K562 (cell line): ENCODE results near the gene PODXL2. TPM values are rescaled to one million over a fixed set of nuclear protein-coding genes. Genes with fewer than 3 reads are reported as not detected.
A peak's percentile ranks its signal among the peaks of the same experiment; 100 is the strongest.

Source experiments
- CBX8 ChIP-seq: fragments of 200-600 bp; sonication (generic); IDR thresholded peaks from 2 replicates; pipeline ENCODE4 v1.6.1; 2012; ENCODE audit warnings: borderline replicate concordance, mixed run types, low read depth, mild to moderate bottlenecking, moderate library complexity, mixed read lengths, low read length, control low read depth, inconsistent platforms; ENCODE audit not compliant: poor library complexity, severe bottlenecking; ENCODE audit errors: extremely low read depth
- ERF ChIP-seq: fragments of 450-650 bp; formaldehyde crosslinking; IDR thresholded peaks from 2 replicates; pipeline ENCODE4 v1.4.0; 2020; ENCODE audit warnings: mild to moderate bottlenecking, mixed read lengths
- HNRNPH1 ChIP-seq: fragments of 200-400 bp; formaldehyde crosslinking; optimal IDR thresholded peaks from 2 replicates; pipeline ENCODE3; 2017; ENCODE audit warnings: low read depth, mild to moderate bottlenecking, low read length, moderate library complexity
- JUND ChIP-seq, 2 experiments: IDR thresholded peaks; 2 replicates in 1 of 2; 3 replicates in 1 of 2; pipeline ENCODE4 v1.6.1; 2011; ENCODE audit warnings: borderline replicate concordance in 2 of 2, low read depth in 2 of 2, low read length in 2 of 2, improper control_type of control experiment in 1 of 2, missing biosample characterization in 1 of 2, missing genetic modification characterization in 1 of 2, missing genetic modification reagents in 1 of 2
- RBM34 ChIP-seq: fragments of 200-400 bp; formaldehyde crosslinking; IDR thresholded peaks from 2 replicates; pipeline ENCODE4 v1.6.1; 2018; ENCODE audit warnings: low read length, borderline replicate concordance; ENCODE audit not compliant: insufficient read depth
- SNRNP70 ChIP-seq: fragments of 200-400 bp; formaldehyde crosslinking; optimal IDR thresholded peaks from 2 replicates; pipeline ENCODE3; 2017; ENCODE audit warnings: low read depth, low read length
- TAF9B ChIP-seq: fragments of 450-650 bp; IDR thresholded peaks from 2 replicates; pipeline ENCODE4 v1.6.1; 2018; ENCODE audit warnings: mild to moderate bottlenecking; ENCODE audit not compliant: partially characterized antibody
- TAL1 ChIP-seq: fragments of 450-650 bp; IDR thresholded peaks from 2 replicates; pipeline ENCODE4 v1.6.1; 2016; ENCODE audit warnings: mild to moderate bottlenecking
- THRAP3 ChIP-seq: fragments of 450-650 bp; IDR thresholded peaks from 2 replicates; pipeline ENCODE4 v1.6.1; 2016; ENCODE audit warnings: mild to moderate bottlenecking, inconsistent platforms, borderline replicate concordance
- ZFP30 ChIP-seq: fragments of 250-450 bp; sonication (Bioruptor Pico); IDR thresholded peaks from 2 replicates; pipeline ENCODE4 v1.8.0; 2022; ENCODE audit warnings: moderate library complexity, mild to moderate bottlenecking, inconsistent platforms, borderline replicate concordance
- ZNF134 ChIP-seq: fragments of 250-450 bp; sonication (Bioruptor Pico); conservative IDR thresholded peaks from 2 replicates; pipeline ENCODE4 v1.4.0; 2020
- ZNF76 ChIP-seq: fragments of 250-450 bp; sonication (Bioruptor Pico); IDR thresholded peaks from 2 replicates; pipeline ENCODE4 v1.4.0; 2020; ENCODE audit warnings: mild to moderate bottlenecking, moderate library complexity, borderline replicate concordance
- polyA plus RNA-seq, 8 experiments: library from polyadenylated mRNA; depleted of rRNA in 4 of 8; stranded (reverse) in 5 of 8; unstranded in 3 of 8; fragments of >200 nt; fragmentation: Nextera tagmentation in 2 of 8; fragmentation: Illumina TruSeq in 1 of 8; extraction: Ambion mirVana in 2 of 8; extraction: Trizol in 1 of 8; gene quantifications; 2 replicates each; pipeline versions ENCODE4 v1.2.1 to v1.2.3, GENCODE V29; 2011 to 2014; ENCODE audit warnings: inconsistent platforms in 1 of 8, missing spikeins in 1 of 8
- total RNA-seq, 7 experiments: library from RNA; depleted of rRNA in 6 of 7; stranded (reverse); fragments of >200 nt in 6 of 7; fragmentation: Illumina TruSeq in 2 of 7; extraction: Trizol in 2 of 7; gene quantifications; 2 replicates each; pipeline versions ENCODE4 v1.2.1 to v1.2.3, GENCODE V29; 2011 to 2021; ENCODE audit warnings: low replicate concordance in 1 of 7
- TF ChIP-seq, protein P1 (sequence below): fragments of 450-650 bp; IDR thresholded peaks from 2 replicates; pipeline ENCODE4 v1.6.1; 2016; ENCODE audit warnings: mild to moderate bottlenecking, moderate library complexity

Gene PODXL2
- total and polyA plus RNA-seq, 9 of the 15 experiments (the other 6 are each of a cell fraction or from before 2014, with no cell fraction given), result 0.03 to 52.5 (median 21.9) TPM

GRCh38 chr3:127706785-127707351 is 77.9 kb downstream of the PODXL2 start (continued):
- TF ChIP-seq, protein P1, sequence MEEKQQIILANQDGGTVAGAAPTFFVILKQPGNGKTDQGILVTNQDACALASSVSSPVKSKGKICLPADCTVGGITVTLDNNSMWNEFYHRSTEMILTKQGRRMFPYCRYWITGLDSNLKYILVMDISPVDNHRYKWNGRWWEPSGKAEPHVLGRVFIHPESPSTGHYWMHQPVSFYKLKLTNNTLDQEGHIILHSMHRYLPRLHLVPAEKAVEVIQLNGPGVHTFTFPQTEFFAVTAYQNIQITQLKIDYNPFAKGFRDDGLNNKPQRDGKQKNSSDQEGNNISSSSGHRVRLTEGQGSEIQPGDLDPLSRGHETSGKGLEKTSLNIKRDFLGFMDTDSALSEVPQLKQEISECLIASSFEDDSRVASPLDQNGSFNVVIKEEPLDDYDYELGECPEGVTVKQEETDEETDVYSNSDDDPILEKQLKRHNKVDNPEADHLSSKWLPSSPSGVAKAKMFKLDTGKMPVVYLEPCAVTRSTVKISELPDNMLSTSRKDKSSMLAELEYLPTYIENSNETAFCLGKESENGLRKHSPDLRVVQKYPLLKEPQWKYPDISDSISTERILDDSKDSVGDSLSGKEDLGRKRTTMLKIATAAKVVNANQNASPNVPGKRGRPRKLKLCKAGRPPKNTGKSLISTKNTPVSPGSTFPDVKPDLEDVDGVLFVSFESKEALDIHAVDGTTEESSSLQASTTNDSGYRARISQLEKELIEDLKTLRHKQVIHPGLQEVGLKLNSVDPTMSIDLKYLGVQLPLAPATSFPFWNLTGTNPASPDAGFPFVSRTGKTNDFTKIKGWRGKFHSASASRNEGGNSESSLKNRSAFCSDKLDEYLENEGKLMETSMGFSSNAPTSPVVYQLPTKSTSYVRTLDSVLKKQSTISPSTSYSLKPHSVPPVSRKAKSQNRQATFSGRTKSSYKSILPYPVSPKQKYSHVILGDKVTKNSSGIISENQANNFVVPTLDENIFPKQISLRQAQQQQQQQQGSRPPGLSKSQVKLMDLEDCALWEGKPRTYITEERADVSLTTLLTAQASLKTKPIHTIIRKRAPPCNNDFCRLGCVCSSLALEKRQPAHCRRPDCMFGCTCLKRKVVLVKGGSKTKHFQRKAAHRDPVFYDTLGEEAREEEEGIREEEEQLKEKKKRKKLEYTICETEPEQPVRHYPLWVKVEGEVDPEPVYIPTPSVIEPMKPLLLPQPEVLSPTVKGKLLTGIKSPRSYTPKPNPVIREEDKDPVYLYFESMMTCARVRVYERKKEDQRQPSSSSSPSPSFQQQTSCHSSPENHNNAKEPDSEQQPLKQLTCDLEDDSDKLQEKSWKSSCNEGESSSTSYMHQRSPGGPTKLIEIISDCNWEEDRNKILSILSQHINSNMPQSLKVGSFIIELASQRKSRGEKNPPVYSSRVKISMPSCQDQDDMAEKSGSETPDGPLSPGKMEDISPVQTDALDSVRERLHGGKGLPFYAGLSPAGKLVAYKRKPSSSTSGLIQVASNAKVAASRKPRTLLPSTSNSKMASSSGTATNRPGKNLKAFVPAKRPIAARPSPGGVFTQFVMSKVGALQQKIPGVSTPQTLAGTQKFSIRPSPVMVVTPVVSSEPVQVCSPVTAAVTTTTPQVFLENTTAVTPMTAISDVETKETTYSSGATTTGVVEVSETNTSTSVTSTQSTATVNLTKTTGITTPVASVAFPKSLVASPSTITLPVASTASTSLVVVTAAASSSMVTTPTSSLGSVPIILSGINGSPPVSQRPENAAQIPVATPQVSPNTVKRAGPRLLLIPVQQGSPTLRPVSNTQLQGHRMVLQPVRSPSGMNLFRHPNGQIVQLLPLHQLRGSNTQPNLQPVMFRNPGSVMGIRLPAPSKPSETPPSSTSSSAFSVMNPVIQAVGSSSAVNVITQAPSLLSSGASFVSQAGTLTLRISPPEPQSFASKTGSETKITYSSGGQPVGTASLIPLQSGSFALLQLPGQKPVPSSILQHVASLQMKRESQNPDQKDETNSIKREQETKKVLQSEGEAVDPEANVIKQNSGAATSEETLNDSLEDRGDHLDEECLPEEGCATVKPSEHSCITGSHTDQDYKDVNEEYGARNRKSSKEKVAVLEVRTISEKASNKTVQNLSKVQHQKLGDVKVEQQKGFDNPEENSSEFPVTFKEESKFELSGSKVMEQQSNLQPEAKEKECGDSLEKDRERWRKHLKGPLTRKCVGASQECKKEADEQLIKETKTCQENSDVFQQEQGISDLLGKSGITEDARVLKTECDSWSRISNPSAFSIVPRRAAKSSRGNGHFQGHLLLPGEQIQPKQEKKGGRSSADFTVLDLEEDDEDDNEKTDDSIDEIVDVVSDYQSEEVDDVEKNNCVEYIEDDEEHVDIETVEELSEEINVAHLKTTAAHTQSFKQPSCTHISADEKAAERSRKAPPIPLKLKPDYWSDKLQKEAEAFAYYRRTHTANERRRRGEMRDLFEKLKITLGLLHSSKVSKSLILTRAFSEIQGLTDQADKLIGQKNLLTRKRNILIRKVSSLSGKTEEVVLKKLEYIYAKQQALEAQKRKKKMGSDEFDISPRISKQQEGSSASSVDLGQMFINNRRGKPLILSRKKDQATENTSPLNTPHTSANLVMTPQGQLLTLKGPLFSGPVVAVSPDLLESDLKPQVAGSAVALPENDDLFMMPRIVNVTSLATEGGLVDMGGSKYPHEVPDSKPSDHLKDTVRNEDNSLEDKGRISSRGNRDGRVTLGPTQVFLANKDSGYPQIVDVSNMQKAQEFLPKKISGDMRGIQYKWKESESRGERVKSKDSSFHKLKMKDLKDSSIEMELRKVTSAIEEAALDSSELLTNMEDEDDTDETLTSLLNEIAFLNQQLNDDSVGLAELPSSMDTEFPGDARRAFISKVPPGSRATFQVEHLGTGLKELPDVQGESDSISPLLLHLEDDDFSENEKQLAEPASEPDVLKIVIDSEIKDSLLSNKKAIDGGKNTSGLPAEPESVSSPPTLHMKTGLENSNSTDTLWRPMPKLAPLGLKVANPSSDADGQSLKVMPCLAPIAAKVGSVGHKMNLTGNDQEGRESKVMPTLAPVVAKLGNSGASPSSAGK, result no peak
- TF ChIP-seq ZFP30 (CRISPR knock-in tag), result no peak
- TF ChIP-seq THRAP3, result no peak
- no peak for TF ChIP-seq CBX8
- TF ChIP-seq SNRNP70, result no peak
- no peak for TF ChIP-seq TAF9B
- TF ChIP-seq ZNF76, result no peak
- no peak for TF ChIP-seq HNRNPH1
- peak; percentile 63; the same call in 1 of the 2 replicates for TF ChIP-seq TAL1
- no peak for TF ChIP-seq ERF
- no peak for TF ChIP-seq JUND (IDR thresholded peaks at IDR 0.05; ENCODE audit: borderline replicate concordance, low read depth, low read length)
- TF ChIP-seq JUND (tag; IDR thresholded peaks at IDR 0.05; ENCODE audit: borderline replicate concordance, low read depth, low read length), result no peak
- no peak for TF ChIP-seq ZNF134 (CRISPR knock-in tag)
- TF ChIP-seq RBM34, result no peak
